Kidney (tissue), 14 donors: ENCODE data around the gene DIDO1. TPM values are rescaled to one million over a fixed set of nuclear protein-coding genes. Genes with fewer than 3 reads are reported as not detected.
A peak's percentile ranks its signal among the peaks of the same experiment; 100 is the strongest.

Experiments used
- DNase-seq, 5 donors: peaks; one replicate each; pipeline ENCODE4 v3.0.0-alpha.2; 2013 to 2020
- FAIRE-seq: peaks from 2 replicates; lab custom pipeline; 2012; peaks lifted over from hg19 to GRCh38; lab: Jason Lieb, UNC
- H3K27ac ChIP-seq, 2 donors: one replicate each; pipeline ENCODE4 v1.7.0; 2013; ENCODE audit warnings: low read depth in 2 of 2, low read length in 2 of 2, inconsistent platforms in 1 of 2
- H3K27me3 ChIP-seq: one replicate; pipeline ENCODE4 v1.7.1; 2013; ENCODE audit warnings: low read length, inconsistent platforms; ENCODE audit not compliant: control insufficient read depth, insufficient read depth
- H3K36me3 ChIP-seq, 3 donors: one replicate each; pipeline versions ENCODE4 v1.7.0 to v1.7.1; 2013; ENCODE audit warnings: low read length in 3 of 3, control low read depth in 1 of 3, inconsistent platforms in 1 of 3; ENCODE audit not compliant: insufficient read depth in 3 of 3, control insufficient read depth in 2 of 3
- H3K4me1 ChIP-seq, 3 donors: one replicate each; pipeline versions ENCODE4 v1.7.0 to v1.7.1; 2013; ENCODE audit warnings: low read length in 3 of 3, inconsistent platforms in 1 of 3, low read depth in 1 of 3; ENCODE audit not compliant: control insufficient read depth in 2 of 3, insufficient read depth in 2 of 3
- H3K4me3 ChIP-seq, 3 donors: one replicate each; pipeline versions ENCODE4 v1.7.0 to v1.8.1; 2013; ENCODE audit warnings: low read length in 3 of 3, control low read depth in 1 of 3, inconsistent platforms in 1 of 3
- H3K9ac ChIP-seq, 3 donors: one replicate each; pipeline versions ENCODE4 v1.7.0 to v1.7.1; 2013; ENCODE audit warnings: low read length in 3 of 3, control low read depth in 1 of 3, inconsistent platforms in 1 of 3
- H3K9me3 ChIP-seq, 3 donors: one replicate each; pipeline versions ENCODE4 v1.7.0 to v1.7.1; 2013; ENCODE audit warnings: low read length in 3 of 3, control low read depth in 1 of 3, inconsistent platforms in 1 of 3; ENCODE audit not compliant: control insufficient read depth in 2 of 3, insufficient read depth in 1 of 3
- intact Hi-C: fragments of 100-400 bp; cut with DNase I; formaldehyde crosslinking; loops from one replicate; pipeline ENCODE4 v1.11.1; 2022
- polyA plus RNA-seq: library from polyadenylated mRNA; stranded (reverse); fragments of 350-450 nt; fragmentation: Illumina TruSeq; extraction: RNeasy Lipid Tissue Mini Kit (QIAGEN cat#74804); gene quantifications from one replicate; pipeline ENCODE4 v1.2.3, GENCODE V29; 2014; ENCODE audit warnings: low read depth, low replicate concordance; ENCODE audit not compliant: insufficient read depth
- total RNA-seq: library from RNA; stranded (reverse); fragmentation: NEBNext Ultra II Directional; extraction: Animal tissue kit (Norgen Biotek cat#: 25700); gene quantifications from one replicate; pipeline ENCODE4 v1.2.1, GENCODE V29; 2021
- TF ChIP-seq, protein P1 (sequence below): IDR thresholded peaks from 3 replicates; pipeline ENCODE4 v1.5.1; 2012; ENCODE audit warnings: mild to moderate bottlenecking, moderate library complexity, borderline replicate concordance; ENCODE audit not compliant: insufficient read depth; ENCODE audit errors: extremely low read depth
- donor health status: control.
- donor health status: control.
- donor health status: control.
- donor health status: control.
- donor health status: control.
- donor health status: DM: yes; HTN: yes; CAD: no.
- donor health status: Normal renal cell carcinoma (clear cell type).

Gene DIDO1
- total and polyA plus RNA-seq, 2 donors from 2014 or later, result 23.0 to 67.9 TPM

DNA sequence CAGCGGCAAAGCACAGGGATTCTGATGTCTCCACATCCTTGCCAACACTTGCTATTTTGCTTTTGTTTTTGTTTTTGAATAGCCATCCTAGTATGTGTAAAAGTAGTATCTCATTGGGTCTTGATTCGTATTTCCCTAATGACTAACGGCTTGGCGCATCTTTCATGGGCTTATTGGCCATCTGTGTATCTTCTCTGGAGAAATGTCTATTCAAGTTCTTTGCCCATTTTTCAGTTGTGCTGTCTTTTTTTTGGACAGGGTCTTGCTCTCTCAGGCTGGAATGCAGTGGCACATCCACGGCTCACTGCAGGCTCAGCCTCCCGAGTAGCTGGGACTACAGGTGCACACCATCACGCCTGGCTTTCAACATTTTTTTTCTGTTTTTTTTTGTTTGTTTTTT is 82.1 kb downstream of the DIDO1 start:
- intact Hi-C loops, result no loop called here
- no peak overlapping the region for H3K27ac ChIP-seq
- H3K9ac ChIP-seq, result no peak overlapping the region
- H3K4me1 ChIP-seq, result no peaks in the 10 kb centered on the region
- TF ChIP-seq, protein P1, sequence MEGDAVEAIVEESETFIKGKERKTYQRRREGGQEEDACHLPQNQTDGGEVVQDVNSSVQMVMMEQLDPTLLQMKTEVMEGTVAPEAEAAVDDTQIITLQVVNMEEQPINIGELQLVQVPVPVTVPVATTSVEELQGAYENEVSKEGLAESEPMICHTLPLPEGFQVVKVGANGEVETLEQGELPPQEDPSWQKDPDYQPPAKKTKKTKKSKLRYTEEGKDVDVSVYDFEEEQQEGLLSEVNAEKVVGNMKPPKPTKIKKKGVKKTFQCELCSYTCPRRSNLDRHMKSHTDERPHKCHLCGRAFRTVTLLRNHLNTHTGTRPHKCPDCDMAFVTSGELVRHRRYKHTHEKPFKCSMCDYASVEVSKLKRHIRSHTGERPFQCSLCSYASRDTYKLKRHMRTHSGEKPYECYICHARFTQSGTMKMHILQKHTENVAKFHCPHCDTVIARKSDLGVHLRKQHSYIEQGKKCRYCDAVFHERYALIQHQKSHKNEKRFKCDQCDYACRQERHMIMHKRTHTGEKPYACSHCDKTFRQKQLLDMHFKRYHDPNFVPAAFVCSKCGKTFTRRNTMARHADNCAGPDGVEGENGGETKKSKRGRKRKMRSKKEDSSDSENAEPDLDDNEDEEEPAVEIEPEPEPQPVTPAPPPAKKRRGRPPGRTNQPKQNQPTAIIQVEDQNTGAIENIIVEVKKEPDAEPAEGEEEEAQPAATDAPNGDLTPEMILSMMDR, result no peak
- H3K27me3 ChIP-seq, result no peaks in the 10 kb centered on the region
- no peaks in the 10 kb centered on the region for H3K36me3 ChIP-seq
- FAIRE-seq (no peak), DNase-seq (no peak)
- H3K4me3 ChIP-seq, result no peak overlapping the region
- peaks cover 0 to 2% (median 0%) of the 10 kb centered on the region in 3 donors for H3K9me3 ChIP-seq

DNA sequence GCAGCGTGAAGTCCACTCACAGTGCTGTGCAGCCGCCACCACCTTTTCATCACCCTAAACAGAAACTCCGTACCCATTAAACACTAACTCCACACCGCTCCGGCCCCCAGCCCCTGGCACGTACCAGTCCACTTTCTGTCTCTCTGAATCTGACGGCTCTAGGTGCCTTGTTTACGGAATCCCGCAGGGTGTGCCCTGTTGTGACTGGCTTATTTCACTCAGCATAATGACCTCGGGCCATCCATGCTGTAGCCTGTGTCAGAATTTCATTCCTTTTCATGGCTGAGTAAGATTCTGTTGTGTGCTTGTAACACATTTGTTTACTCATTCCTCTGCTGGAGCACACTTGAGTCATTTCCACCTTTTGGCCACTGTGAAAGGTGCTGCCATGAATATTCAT is 82.6 kb downstream of the DIDO1 start:
- Histone ChIP-seq H3K4me3 (no peak overlapping the region), H3K27ac (no peak overlapping the region), H3K9me3 (peaks cover 0 to 2% (median 0%) of the 10 kb centered on the region in 3 donors), H3K9ac (no peak overlapping the region), H3K27me3 (no peaks in the 10 kb centered on the region), H3K4me1 (peaks cover 0 to under 1% (median 0%) of the 10 kb centered on the region in 3 donors), H3K36me3 (no peaks in the 10 kb centered on the region)
- TF ChIP-seq, protein P1, result no peak
- FAIRE-seq (no peak), DNase-seq (no peak)
- intact Hi-C loops, result no loop called here

DNA sequence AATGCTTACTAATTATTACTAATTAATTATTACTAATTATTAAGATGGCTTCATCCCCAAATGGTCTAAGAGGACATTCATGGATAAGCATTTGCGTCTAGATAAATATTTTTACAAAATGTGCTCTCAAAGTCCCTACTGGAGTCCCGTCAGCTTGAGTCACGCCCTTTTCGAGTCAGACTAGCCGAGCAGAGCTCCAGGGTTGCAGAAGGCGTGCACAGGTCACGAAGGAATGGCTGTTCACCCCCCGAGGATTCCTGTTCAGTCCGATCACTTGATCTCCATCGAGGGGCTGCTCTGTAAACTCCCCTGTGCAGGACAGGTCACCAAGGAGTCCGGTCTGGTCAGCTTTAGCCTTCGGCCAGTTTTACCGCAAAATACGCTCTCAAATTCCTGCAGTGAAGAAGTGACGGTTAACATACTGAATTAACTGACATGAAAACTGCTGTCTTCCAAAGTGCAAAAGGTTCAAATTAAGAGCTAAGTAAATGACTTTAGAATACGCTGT is 84.5 kb downstream of the DIDO1 start:
- DNase-seq, result peak in 1 of 5 donors; percentile 23
- peaks cover 0 to 2% (median 0%) of the 10 kb centered on the region in 3 donors for H3K9me3 ChIP-seq
- TF ChIP-seq, protein P1, result no peak
- H3K4me1 ChIP-seq, result peaks cover 0 to 2% (median 0%) of the 10 kb centered on the region in 3 donors
- intact Hi-C loops, result no loop called here
- H3K27me3 ChIP-seq, result no peaks in the 10 kb centered on the region
- no peak overlapping the region for H3K9ac ChIP-seq
- H3K36me3 ChIP-seq, result no peaks in the 10 kb centered on the region
- H3K27ac ChIP-seq, result no peak overlapping the region
- no peak for FAIRE-seq
- H3K4me3 ChIP-seq, result no peak overlapping the region
